NCI-H1048 (cell line): ENCODE data around the gene ZBP1.

Experiments
- DNase-seq: peaks from one replicate; lab custom pipeline; 2025; lab: John Stamatoyannopoulos, UW

Gene ZBP1

GRCh38 chr20:57658447-57658832, 38.2 kb upstream of the ZBP1 start:
- DNase-seq = no peak

GRCh38 chr20:57657535-57658446, 37.6 kb upstream of the ZBP1 start:
- no peak for DNase-seq

GRCh38 chr20:57656821-57657534, 36.8 kb upstream of the ZBP1 start:
- DNase-seq = no peak

GRCh38 chr20:57656252-57656820, 36.1 kb upstream of the ZBP1 start:
- DNase-seq = no peak

- DNase-seq = no peak
Measured at GRCh38 chr20:57655809-57656155, 35.6 kb upstream of the ZBP1 start.

- DNase-seq = no peak
Measured at GRCh38 chr20:57654998-57655808, 35.0 kb upstream of the ZBP1 start.

GRCh38 chr20:57654363-57654997, 34.3 kb upstream of the ZBP1 start:
- DNase-seq = no peak

GRCh38 chr20:57653910-57654309, 33.7 kb upstream of the ZBP1 start:
- no peak for DNase-seq

- DNase-seq = no peak
Measured at GRCh38 chr20:57653546-57653900, 33.3 kb upstream of the ZBP1 start.

GRCh38 chr20:57652606-57653545, 32.6 kb upstream of the ZBP1 start:
- no peak for DNase-seq

GRCh38 chr20:57651881-57652605, 31.8 kb upstream of the ZBP1 start:
- no peak for DNase-seq

- DNase-seq = no peak
Measured at GRCh38 chr20:57650756-57651483, 30.7 kb upstream of the ZBP1 start.

GRCh38 chr20:57650266-57650665, 30.0 kb upstream of the ZBP1 start:
- no peak for DNase-seq

GRCh38 chr20:57649617-57650015, 29.4 kb upstream of the ZBP1 start:
- DNase-seq = no peak

GRCh38 chr20:57648878-57649616, 28.8 kb upstream of the ZBP1 start:
- DNase-seq = no peak

- no peak for DNase-seq
Measured at GRCh38 chr20:57647933-57648785, 27.9 kb upstream of the ZBP1 start.
